ENCODE measurements around the gene HDGFL2. TPM values are rescaled to one million over a fixed set of nuclear protein-coding genes. Genes with fewer than 3 reads are reported as not detected.

The HDGFL2 gene
- total and polyA plus RNA-seq, 7 donors, result 32.3 to 56.4 (median 44.6) TPM

- Histone ChIP-seq H3K27me3 (ENCODE audit: insufficient read depth in 3 of 3, low read length in 2 of 3) (no peaks in the 10 kb centered on the region), H3K36me3 (ENCODE audit: insufficient read depth in 1 of 2, low read depth in 1 of 2) (peaks cover 0 to 33% of the 10 kb centered on the region in 2 donors), H3K27ac (peak overlapping the region; percentile 55), H3K4me3 (no peak overlapping the region), H3K4me1 (peaks cover 47% of the 10 kb centered on the region), H3K9me3 (no peaks in the 10 kb centered on the region)
- no peak for TF ChIP-seq CTCF (IDR thresholded peaks at IDR 0.05)
- DNase-seq (peak in 1 of 2 donors; percentile 56), ATAC-seq (peak in 1 of 4 donors; percentile 1)
- intact Hi-C loops (cut with DNase I), result no loop called here
- WGBS, 3 donors, result 42 to 60% (median 54%) methylated on average over 17 of the region's 17 CpGs
Measured at GRCh38 chr19:4513248-4513647, 41.2 kb downstream of the HDGFL2 start.

- no peak for ATAC-seq
- peak overlapping the region; percentile 94 for H3K27ac ChIP-seq
- no peak overlapping the region for H3K4me3 ChIP-seq
- no peaks in the 10 kb centered on the region for H3K9me3 ChIP-seq
- no peak for DNase-seq
- peaks cover 48% of the 10 kb centered on the region for H3K4me1 ChIP-seq
- peaks cover 0 to 30% of the 10 kb centered on the region in 2 donors for H3K36me3 ChIP-seq (ENCODE audit: insufficient read depth in 1 of 2, low read depth in 1 of 2)
- no peaks in the 10 kb centered on the region for H3K27me3 ChIP-seq (ENCODE audit: insufficient read depth in 3 of 3, low read length in 2 of 3)
- 64 to 88% (median 64%) methylated on average over 5 of the region's 5 CpGs for WGBS, 3 donors
- intact Hi-C loops (cut with DNase I), result no loop called here
- no peak for TF ChIP-seq CTCF (IDR thresholded peaks at IDR 0.05)
Measured at GRCh38 chr19:4515732-4516131, 43.6 kb downstream of the HDGFL2 start.

GRCh38 chr19:4516199-4516938 is 44.3 kb downstream of the HDGFL2 start:
- no peaks in the 10 kb centered on the region for H3K9me3 ChIP-seq

GRCh38 chr19:4516939-4517300 is 44.8 kb downstream of the HDGFL2 start:
- WGBS, 3 donors, result 16 to 40% (median 27%) methylated on average over 7 to 8 of the region's 8 CpGs
- peak overlapping the region; percentile 94 for H3K27ac ChIP-seq
- H3K36me3 ChIP-seq (ENCODE audit: insufficient read depth in 1 of 2, low read depth in 1 of 2), result peaks cover 0 to 42% of the 10 kb centered on the region in 2 donors
- H3K9me3 ChIP-seq, result no peaks in the 10 kb centered on the region
- TF ChIP-seq CTCF (IDR thresholded peaks at IDR 0.05), result no peak
- DNase-seq (peak; percentile 69 to 89), ATAC-seq (peak; percentile 73 to 77 (median 74))
- H3K4me3 ChIP-seq, result peak overlapping the region; percentile 62
- H3K27me3 ChIP-seq (ENCODE audit: insufficient read depth in 3 of 3, low read length in 2 of 3), result no peaks in the 10 kb centered on the region
- peaks cover 47% of the 10 kb centered on the region for H3K4me1 ChIP-seq
- intact Hi-C loops (cut with DNase I), result no loop called here

More at GRCh38 chr19:4516199-4516938, 44.3 kb downstream of the HDGFL2 start:
- WGBS, 3 donors, result 43 to 47% (median 47%) methylated on average over 14 of the region's 14 CpGs
- H3K27ac ChIP-seq, result peak overlapping the region; percentile 94
- intact Hi-C loops (cut with DNase I), result no loop called here
- ATAC-seq (peak; percentile 47 to 67 (median 59)), DNase-seq (peak; percentile 57 to 83)
- peak overlapping the region; percentile 62 for H3K4me3 ChIP-seq
- H3K27me3 ChIP-seq (ENCODE audit: insufficient read depth in 3 of 3, low read length in 2 of 3), result no peaks in the 10 kb centered on the region
- H3K36me3 ChIP-seq (ENCODE audit: insufficient read depth in 1 of 2, low read depth in 1 of 2), result peaks cover 0 to 36% of the 10 kb centered on the region in 2 donors
- peaks cover 48% of the 10 kb centered on the region for H3K4me1 ChIP-seq
- no peak for TF ChIP-seq CTCF (IDR thresholded peaks at IDR 0.05)
